Tibial nerve (tissue), 4 donors: Measurements from ENCODE around the gene RUNX3. TPM values are rescaled to one million over a fixed set of nuclear protein-coding genes. Genes with fewer than 3 reads are reported as not detected.

Source experiments
- DNase-seq, 2 donors: peaks; one replicate each; pipeline ENCODE4 v3.0.0-alpha.2; 2019; ENCODE audit warnings: low spot score in 2 of 2
- H3K27ac ChIP-seq, 4 donors: fragments of 200-600 bp; sonication (generic) in 3 of 4; one replicate each; pipeline ENCODE4 v1.5.1; 2017 to 2019; ENCODE audit warnings: mild to moderate bottlenecking in 1 of 4
- H3K27me3 ChIP-seq, 2 donors: fragments of 200-600 bp; sonication (generic) in 1 of 2; one replicate each; pipeline versions ENCODE4 v1.5.1 to v1.6.0; 2017 to 2019
- H3K36me3 ChIP-seq, 3 donors: fragments of 200-600 bp; sonication (generic); one replicate each; pipeline ENCODE4 v1.5.1; 2018 to 2019
- H3K4me1 ChIP-seq, 4 donors: fragments of 200-600 bp; sonication (generic) in 3 of 4; one replicate each; pipeline ENCODE4 v1.5.1; 2017 to 2019
- H3K4me3 ChIP-seq, 4 donors: fragments of 200-600 bp; sonication (generic) in 3 of 4; one replicate each; pipeline ENCODE4 v1.5.1; 2017 to 2019; ENCODE audit warnings: mild to moderate bottlenecking in 1 of 4, moderate library complexity in 1 of 4
- H3K9me3 ChIP-seq, 4 donors: fragments of 200-600 bp; sonication (generic) in 3 of 4; one replicate each; pipeline ENCODE4 v1.5.1; 2017 to 2019
- EP300 ChIP-seq, 2 donors: sonication (generic); formaldehyde crosslinking; IDR thresholded peaks; one replicate each; pipeline ENCODE4 v1.6.1; 2017; ENCODE audit warnings: antibody characterized with exemption in 2 of 2, mild to moderate bottlenecking in 1 of 2
- POLR2A ChIP-seq, 2 donors: fragments of 450-650 bp; IDR thresholded peaks; one replicate each; pipeline ENCODE4 v1.6.1; 2017; ENCODE audit warnings: antibody characterized with exemption in 2 of 2, mild to moderate bottlenecking in 2 of 2, moderate library complexity in 2 of 2
- WGBS, 2 donors: methylation state at CpG; one replicate each; pipeline ENCODE4 v1.1.5; 2018; 5-methylcytosine and 5-hydroxymethylcytosine counted together
- total RNA-seq, 4 donors: library from RNA; depleted of rRNA; stranded (reverse); fragments of >200 nt; gene quantifications; one replicate each; pipeline ENCODE4 v1.1.0, GENCODE V29; 2016
- TF ChIP-seq, protein P1 (sequence below), 5 experiments: fragments of 200-600 bp in 3 of 5; fragments of 450-650 bp in 2 of 5; sonication (generic) in 3 of 5; IDR thresholded peaks; one replicate each; pipeline ENCODE4 v1.5.1; 2016 to 2019; ENCODE audit warnings: antibody characterized with exemption in 5 of 5, mild to moderate bottlenecking in 3 of 5, moderate library complexity in 2 of 5

RUNX3 gene
- total RNA-seq, 4 donors from 2014 or later: 0.22 to 3.3 (median 1.2) TPM

DNA sequence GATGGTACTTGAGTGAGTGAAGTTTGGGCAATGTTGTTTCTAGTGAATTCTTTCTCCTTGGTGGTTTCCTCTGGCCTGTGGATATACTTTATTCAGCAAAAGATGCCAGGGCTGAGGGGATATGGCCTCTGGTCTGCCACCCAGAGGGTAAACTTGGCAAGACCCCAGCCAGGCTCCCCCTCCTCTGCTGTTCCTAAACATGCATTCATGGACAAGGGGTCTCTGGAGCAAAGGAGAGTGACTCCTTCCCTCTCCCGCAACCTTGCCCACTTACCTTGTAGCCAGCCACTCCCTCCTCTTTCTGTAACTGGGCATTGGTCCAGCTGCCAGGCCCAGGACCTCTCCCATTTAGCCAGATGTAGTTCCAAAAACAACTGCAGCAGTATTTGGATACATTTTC is 43.8 kb downstream of the RUNX3 start:
- Histone ChIP-seq H3K27ac (no peak overlapping the region), H3K4me1 (no peaks in the 10 kb centered on the region), H3K36me3 (no peaks in the 10 kb centered on the region), H3K27me3 (no peaks in the 10 kb centered on the region), H3K4me3 (no peak overlapping the region), H3K9me3 (peaks cover 0 to 41% (median 0%) of the 10 kb centered on the region in 4 donors)
- TF ChIP-seq EP300 (IDR thresholded peaks at IDR 0.05) (no peak), POLR2A (IDR thresholded peaks at IDR 0.05) (no peak)
- TF ChIP-seq, protein P1, sequence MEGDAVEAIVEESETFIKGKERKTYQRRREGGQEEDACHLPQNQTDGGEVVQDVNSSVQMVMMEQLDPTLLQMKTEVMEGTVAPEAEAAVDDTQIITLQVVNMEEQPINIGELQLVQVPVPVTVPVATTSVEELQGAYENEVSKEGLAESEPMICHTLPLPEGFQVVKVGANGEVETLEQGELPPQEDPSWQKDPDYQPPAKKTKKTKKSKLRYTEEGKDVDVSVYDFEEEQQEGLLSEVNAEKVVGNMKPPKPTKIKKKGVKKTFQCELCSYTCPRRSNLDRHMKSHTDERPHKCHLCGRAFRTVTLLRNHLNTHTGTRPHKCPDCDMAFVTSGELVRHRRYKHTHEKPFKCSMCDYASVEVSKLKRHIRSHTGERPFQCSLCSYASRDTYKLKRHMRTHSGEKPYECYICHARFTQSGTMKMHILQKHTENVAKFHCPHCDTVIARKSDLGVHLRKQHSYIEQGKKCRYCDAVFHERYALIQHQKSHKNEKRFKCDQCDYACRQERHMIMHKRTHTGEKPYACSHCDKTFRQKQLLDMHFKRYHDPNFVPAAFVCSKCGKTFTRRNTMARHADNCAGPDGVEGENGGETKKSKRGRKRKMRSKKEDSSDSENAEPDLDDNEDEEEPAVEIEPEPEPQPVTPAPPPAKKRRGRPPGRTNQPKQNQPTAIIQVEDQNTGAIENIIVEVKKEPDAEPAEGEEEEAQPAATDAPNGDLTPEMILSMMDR (IDR thresholded peaks at IDR 0.05): no peak
- no peak for DNase-seq
- WGBS, 2 donors: 75 to 88% methylated on average over 1 of the region's 1 CpG

DNA sequence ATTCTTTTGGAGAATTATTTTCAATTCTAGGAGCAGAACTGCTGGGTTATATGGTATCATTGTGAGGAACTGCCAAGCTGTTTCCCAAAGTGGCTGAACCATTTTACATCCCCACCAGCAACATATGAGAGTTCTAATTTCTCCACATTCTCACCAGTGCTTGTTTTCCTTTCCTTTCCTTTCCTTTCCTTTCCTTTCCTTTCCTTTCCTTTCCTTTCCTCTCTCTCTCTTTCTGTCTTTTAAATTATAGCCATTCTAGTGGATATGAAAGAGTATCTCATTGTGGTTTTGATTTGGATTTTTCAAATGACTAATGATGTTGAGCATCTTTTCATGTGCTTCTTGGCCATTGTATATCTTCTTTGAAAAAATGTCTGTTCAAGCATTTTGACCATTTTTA is 45.3 kb downstream of the RUNX3 start:
- H3K9me3 ChIP-seq: peaks cover 0 to 40% (median 0%) of the 10 kb centered on the region in 4 donors
- no peak for DNase-seq
- H3K36me3 ChIP-seq: no peaks in the 10 kb centered on the region
- H3K4me1 ChIP-seq: no peaks in the 10 kb centered on the region
- H3K4me3 ChIP-seq: no peak overlapping the region
- no peaks in the 10 kb centered on the region for H3K27me3 ChIP-seq
- no peak for TF ChIP-seq POLR2A (IDR thresholded peaks at IDR 0.05)
- TF ChIP-seq, protein P1 (IDR thresholded peaks at IDR 0.05): no peak
- TF ChIP-seq EP300 (IDR thresholded peaks at IDR 0.05): no peak
- H3K27ac ChIP-seq: no peak overlapping the region

DNA sequence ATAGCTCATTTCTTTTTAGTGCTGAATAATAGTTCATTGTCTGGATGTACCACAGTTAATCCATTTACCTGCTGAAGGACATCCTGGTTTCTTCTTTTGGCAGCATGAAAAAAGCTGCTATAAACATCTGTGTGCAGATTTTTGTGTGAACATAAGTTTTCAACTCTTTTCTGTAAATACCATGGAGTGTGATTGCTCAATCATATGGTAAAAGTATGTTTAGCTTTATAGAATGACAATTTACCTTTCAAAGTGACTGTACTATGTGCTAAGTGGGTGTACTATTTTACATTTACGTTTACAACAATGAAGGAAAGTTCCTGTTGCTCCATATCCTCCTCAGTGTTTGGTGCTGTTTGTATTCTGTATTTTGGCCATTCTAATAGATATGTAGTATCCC is 49.0 kb downstream of the RUNX3 start:
- no peak overlapping the region for H3K27ac ChIP-seq
- H3K4me1 ChIP-seq: no peaks in the 10 kb centered on the region
- H3K9me3 ChIP-seq: peaks cover 0 to 28% (median 0%) of the 10 kb centered on the region in 4 donors
- H3K4me3 ChIP-seq: no peak overlapping the region
- peaks cover 0 to 6% of the 10 kb centered on the region in 2 donors for H3K27me3 ChIP-seq
- H3K36me3 ChIP-seq: no peaks in the 10 kb centered on the region
- no peak for DNase-seq
- no peak for TF ChIP-seq POLR2A (IDR thresholded peaks at IDR 0.05)
- TF ChIP-seq, protein P1 (IDR thresholded peaks at IDR 0.05): no peak
- 39 to 57% methylated on average over 1 of the region's 1 CpG for WGBS, 2 donors

DNA sequence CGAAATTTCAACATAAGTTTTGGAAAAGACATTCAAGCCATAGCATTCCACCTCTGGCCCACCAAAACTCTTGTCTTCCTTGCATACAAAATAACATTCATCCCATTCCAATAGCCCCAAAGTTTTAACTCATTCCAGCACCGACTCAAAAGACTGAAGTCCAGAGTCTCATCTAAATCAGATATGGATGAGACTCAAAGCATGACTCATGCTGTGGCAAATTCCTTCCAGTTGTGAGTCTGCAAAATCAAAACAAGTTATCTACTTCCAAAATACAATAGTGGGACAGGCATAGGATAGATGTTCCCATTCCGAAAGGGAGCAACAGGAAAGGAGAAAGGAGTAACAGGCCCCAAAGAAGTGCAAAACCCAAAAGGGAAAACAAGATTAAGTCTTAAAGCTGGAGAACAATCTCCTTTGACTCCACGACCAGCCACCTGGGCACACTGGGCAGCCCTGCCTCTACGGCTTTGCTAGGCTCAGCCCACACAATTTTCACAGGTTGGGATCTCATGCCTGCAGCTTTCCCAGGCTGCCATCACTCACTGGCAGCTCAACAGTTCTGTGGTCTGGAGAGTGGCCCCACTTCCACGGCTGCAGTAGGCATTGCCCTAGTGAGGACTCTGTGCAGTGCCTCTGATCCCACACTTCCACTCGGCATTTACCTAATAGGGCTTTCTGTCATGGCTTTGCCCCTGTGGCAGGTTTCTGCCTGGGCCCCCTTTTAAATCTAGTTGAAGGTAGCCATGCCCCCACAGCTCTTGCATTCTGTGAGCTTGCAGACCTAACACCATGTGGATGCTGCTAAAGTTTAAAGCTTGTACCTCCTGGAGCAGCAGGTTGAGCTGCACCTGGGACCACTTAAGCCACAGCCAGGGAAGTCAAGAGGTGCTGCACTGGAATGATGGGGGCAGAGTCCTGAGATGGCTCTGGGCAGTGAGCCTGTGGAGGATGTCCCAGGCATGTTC is 51.0 kb downstream of the RUNX3 start:
- WGBS, 2 donors: 76 to 77% methylated on average over 7 of the region's 7 CpGs
- H3K4me3 ChIP-seq: no peak overlapping the region

More for the DNA sequence above, 51.0 kb downstream of the RUNX3 start:
- H3K27ac ChIP-seq: no peak overlapping the region
- H3K4me1 ChIP-seq: no peaks in the 10 kb centered on the region
- DNase-seq: no peak
- H3K36me3 ChIP-seq: no peaks in the 10 kb centered on the region
- TF ChIP-seq, protein P1 (IDR thresholded peaks at IDR 0.05): no peak
- TF ChIP-seq EP300 (IDR thresholded peaks at IDR 0.05) (no peak), POLR2A (IDR thresholded peaks at IDR 0.05) (no peak)
- peaks cover 0 to 10% of the 10 kb centered on the region in 2 donors for H3K27me3 ChIP-seq
- peaks cover 0 to 15% (median 0%) of the 10 kb centered on the region in 4 donors for H3K9me3 ChIP-seq
